CD4-positive, alpha-beta T cell treated with Interleukin-2 at 100 ng/mL for 4 hours (primary cell): Measurements from ENCODE around the gene AP2A2.

Source experiments
- DNase-seq: peaks from one replicate; pipeline ENCODE4 v3.0.0-alpha.2; 2020; ENCODE audit warnings: low spot score

The AP2A2 gene

DNA sequence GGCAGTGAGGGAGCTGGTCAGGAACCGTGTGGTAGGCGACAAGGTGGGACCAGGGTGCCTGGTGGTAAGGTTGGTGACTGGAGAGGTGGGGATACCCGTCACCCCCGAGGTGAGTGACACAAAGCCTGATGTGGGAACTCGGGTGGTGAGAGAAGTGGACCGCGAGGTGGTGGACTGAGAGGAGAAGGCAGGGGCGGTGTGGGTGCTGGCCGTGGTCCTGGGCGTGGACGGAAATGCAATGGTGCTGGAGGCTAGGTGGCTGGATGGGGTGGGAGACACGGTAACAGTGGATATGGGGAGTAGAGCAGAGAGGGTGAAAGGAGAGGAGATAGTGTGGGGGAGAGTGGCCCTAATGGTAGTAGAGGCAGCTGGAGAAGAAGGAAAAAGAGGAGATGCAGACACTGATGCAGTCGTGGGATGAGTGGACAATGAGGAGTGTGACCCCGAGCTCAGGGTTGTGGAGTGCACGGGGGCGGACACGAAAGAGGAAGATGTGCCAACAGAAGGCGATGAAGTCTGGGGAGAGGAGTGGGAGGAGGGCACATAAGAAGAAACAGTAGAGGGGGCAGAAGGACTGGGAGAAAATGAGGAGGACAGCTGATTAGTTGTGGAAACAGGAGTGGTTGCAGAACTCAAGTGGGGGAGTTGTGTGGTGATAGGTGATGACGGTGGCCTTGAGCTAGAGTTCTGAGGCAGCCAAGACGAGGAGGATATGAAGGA is 90.3 kb downstream of the AP2A2 start:
- no peak for DNase-seq

DNA sequence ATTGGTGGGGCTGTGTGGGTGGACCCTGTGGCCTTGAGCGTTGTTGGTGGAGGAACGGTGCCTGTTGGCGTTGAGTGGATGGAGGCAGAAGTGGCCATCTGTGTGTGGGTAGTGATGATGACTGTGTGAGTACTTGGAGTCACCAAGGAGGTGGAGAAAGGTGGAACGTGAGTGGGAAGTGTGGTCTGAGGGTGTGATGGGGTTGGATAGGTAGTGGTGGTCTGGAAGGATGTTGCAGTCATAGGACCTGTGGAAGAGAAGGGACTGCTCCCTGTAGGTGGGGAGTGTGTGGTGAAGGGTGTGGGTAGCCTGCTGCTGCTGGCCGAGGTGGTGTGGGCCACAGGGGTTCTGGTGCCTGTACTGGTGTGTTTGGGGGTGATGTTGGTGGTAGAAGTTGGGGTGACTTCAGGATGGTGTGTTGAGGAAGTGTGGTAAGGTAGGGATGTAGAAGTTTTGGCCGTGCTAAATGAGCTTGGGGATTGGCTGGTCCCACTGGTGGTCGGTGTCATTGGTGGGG is 91.0 kb downstream of the AP2A2 start:
- DNase-seq: peak; percentile 3

DNA sequence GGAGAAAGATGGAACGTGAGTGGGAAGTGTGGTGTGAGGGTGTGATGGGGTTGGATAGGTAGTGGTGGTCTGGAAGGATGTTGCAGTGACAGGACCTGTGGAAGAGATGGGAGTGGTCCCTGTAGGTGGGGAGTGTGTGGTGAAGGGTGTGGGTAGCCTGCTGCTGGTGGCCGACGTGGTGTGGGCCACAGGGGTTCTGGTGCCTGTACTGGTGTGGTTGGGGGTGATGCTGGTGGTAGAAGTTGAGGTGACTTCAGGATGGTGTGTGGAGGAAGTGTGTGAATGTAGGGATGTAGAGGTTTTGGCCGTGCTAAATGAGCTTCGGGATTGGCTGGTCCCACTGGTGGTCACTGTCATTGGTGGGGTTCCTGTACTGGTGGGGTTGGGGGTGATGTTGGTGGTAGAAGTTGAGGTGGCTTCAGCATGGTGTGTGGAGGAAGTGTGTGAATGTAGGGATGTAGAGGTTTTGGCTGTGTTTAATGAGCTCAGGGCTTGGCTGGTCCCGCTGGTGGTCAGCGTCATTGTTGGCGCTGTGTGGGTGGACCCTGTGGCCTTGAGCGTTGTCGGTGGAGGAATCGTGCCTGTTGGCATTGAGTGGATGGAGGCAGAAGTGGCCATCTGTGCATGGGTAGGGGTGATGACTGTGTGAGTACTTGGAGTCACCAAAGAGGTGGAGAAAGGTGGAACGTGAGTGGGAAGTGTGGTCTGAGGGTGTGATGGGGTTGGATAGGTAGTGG is 91.8 kb downstream of the AP2A2 start:
- DNase-seq: peak; percentile 5

DNA sequence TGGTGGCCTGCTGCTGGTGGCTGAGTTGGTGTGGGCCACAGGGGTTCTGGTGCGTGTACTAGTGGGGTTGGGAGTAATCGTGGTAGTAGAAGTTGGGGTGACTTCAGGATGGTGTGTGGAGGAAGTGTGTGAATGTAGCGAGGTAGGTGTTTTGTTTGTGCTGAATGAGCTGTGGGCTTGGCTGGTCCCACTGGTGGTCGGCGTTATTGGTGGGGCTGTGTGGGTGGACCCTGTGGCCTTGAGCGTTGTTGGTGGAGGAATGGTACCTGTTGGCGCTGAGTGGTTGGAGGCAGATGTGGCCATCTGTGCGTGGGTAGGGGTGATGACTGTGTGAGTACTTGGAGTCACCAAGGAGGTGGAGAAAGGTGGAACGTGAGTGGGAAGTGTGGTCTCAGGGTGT is 92.4 kb downstream of the AP2A2 start:
- no peak for DNase-seq

DNA sequence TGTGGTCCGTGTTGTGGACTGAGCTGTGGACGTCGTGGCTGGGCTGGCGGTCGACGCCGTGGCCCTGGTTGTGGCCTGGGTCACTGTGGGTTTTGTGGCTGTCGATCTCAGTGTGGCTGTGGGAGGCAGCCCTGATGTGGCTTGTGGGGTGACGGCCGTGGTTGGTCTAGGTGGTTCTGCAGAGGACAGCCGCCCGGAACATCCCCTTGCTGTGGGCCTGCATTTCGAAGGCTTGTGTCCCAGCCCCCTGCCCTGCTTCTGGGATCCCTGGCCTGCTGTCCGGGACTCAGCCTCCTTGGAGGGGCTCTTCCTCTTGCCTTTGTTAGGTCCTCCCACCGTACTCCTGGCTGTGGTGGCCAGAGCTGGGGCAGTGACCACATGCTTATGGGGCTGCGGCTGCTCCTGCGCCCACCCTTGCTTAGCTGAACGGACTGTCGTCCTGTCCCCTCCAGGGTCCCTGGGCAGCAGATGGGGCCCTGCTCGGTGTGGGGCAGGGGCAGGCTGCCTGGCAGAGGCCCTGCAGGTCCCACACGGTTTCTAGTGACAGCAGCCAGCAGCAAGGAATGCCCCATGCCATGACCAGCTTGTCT is 93.7 kb downstream of the AP2A2 start:
- DNase-seq: no peak

DNA sequence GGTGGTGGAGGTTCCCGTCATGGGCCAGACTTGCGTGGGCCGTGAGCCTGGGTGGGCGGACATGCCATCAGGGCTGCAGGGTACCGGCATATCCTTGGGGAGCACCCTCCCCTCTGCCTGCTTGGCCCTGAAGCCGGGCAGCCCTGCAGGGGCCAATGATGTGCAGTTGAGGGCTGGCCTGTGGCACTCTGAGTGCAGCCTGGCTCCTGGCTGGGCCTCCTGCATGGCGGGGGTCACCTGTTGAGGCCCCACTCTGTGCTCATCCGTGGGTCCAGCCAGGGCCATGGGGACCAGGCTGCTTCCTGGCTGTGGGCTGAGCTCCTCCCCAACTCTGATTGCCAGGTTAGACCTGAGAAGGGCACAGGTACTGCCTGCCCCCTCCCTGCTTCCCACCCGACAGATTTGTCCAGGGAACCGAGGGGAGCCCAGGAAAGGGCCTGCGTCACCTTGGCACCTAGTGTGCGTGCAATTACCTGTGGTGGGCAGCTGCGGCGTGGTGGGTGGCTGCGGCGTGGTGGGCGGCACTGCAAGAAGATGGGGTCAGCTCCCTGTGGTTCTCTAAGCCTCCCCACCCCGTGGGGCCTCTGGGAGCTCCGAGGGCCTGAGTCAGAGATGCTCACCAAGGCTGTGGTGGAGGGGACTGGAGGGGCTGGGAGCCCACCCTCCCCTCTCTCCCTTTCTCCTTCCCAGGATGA is 94.7 kb downstream of the AP2A2 start:
- DNase-seq: no peak

DNA sequence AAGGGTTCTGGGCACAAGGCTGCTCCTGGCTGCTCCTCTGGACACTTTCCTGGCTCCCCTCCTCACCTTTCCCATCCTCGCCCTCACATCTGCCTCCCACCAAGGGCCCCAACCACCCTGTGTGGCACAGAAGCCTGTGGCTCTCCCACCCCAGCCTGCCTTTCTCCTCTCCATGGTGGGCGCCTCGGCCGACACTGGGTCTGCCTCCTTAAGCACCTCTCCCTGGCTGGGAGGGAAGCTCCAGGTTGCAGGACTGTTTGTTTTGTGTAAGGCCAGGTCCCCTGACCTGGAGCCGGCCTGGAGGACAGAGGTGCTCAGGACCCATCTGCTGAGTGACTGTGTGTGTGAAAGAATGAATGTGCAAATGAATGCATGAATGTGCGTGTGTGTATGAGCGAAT is 96.7 kb downstream of the AP2A2 start:
- DNase-seq: no peak

DNA sequence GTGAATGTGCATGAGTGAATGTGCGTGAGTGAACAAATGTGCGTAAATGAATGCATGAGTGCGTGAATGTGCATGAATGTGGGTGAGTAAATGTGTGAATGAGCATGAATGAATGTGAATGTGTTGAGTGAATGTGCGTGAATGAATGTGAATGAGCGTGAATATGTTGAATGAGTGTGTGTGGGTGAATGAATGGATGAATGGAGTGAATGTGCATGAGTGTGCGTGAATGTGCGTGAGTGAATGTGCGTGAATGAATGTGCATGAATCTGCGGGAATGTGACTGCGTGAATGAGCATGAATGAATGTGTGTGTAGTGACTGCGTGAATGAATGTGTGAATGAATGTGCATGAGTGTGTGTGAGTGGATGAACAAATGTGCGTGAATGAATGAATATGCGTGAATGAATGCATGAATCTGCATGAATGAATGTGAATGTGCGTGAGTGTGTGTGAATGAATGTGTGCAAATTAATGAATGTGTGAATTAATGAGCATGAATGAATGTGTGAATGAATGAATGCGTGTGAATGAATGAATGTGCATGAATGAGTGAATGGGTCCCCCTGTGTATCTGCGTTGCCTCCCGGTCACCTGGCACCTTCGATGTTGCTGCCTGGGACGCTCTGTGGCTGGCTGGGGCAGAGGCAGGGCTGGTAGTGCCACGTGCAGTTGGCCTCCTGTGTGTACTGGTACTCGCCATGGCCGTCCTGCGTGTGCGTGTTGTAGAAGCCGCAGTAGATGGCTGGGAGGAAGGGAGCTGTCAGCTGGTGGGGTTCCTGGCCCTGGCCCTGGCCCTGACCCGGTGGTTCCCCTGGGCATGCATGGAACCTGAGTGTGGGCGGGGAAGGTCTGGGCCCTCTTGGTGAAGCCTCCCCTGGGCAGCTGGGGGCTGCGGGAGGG is 97.5 kb downstream of the AP2A2 start:
- no peak for DNase-seq

DNA sequence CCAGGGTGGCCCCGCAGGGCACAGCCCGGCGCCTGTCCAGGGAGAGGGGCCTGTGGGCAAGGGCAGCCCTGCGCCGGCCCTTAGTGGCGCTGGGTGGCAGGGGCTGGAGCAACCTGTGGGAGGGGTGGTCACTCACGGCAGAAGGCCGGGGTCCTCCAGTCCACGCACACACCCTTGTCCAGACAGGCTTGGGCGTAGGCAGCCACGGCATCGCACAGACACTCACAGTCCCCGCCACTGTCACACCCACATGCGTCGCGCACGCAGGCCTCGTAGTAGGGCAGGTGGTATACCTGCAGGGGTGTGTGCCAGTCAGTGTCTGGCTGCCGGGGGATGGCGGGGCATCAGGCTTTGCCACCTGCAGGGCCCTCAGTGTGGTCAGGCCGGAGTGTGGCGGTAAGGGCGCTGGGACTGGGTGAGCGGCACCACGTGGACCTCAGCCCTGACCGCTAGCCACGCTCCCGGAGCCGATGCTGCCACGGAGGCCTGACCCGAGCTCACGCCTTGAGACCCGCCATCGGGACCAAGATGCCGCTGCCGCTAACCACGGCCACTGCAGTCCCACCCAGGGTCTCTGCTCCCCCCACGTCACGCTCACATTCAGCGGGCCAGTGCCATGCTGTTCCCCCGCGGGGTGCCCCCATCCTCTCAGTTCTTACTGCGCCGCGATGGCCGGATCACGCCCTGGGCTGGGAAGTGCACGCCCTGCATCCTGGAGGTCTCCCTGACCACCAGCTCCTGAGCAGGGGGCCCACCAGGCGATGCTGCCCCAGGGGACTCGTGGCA is 98.3 kb downstream of the AP2A2 start:
- no peak for DNase-seq

DNA sequence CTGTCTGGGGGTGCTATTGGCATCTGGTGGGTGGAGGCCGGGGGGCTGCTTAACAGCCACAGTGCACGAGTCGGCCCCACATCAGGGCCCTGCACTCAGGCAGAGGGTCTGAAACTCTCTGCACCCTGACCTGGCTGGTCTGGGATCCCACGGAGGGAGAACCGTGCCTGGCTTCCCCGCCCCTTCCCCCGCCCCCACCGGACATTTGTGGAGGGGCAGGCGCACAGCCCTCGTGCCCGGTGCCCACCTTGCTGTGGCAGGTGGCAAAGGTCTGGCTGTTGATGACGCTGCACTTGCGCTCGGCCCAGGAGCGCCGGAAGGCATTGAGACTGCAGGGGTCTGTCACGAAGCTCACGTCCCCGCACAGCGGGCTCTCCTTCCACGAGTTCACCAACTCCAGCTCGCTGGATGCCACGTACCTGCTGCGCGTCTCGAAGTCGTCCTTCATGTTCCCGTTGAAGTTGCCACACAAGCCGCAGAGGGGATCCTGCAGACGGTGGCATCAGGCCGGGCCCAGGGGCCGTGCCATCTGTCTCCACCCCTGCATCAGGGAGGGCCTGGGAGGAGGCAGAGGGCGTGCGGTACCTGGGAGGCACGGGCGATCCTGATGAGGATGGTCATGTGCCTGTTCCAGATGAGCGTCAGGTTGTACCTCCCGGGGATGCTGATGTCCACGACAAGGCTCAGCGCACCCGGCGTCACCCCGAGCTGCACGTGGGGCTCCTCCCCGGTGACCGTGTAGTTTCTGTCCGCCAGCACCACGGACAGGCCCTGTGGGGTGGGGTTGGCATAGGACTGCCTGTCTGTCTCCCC is 99.1 kb downstream of the AP2A2 start:
- DNase-seq: no peak

DNA sequence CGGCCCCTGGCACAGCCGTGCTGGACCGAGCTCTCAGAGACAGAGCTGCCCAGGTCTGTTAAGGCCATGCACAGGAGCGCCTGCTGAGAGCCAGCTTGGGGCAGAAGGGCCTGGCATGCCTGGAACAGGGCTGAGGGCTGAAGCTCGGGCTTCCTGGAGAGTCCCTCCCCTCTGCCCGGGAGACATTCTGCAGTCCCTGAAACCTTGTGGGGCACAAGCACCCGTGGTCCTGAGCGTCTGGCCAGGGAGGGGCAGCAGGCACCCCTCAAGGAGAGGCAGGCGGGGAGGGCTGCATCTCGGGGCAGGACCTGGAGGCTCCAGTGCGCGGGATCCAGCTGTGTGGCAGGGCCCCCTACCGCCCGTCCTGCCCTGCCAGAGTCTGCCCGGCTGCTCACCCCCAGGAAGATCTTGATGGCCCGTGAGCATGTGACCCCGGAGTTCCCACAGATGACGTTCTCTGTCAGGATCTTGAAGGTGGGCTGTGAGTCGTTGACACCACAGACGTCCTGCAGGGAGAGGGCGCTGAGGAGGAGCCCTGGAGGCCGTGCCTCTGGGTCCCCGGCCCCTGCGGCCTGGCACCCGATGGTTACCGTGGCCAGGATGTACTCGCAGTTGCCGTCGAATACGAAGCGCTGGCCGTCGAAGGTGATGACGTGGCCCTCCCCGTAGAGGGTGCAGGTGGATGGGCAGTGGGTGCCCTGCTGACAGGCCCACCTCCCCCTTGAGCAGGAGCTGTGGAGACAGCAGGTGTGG is 99.9 kb downstream of the AP2A2 start:
- DNase-seq: no peak

DNA sequence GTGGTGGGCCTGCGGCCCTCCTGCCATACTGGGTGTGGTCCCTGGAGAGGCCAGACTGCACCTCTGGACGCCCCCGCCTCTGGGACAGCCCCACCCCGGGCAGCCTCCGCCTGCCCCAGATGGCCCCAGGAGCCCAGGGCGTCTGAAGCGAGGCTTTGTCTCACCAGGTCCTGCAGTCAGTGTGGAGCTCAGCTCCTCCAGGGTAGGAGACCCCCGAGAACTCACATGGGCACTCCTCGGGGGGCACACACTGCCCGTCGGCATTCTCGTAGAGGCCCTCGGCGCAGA is 100.4 kb downstream of the AP2A2 start:
- no peak for DNase-seq

DNA sequence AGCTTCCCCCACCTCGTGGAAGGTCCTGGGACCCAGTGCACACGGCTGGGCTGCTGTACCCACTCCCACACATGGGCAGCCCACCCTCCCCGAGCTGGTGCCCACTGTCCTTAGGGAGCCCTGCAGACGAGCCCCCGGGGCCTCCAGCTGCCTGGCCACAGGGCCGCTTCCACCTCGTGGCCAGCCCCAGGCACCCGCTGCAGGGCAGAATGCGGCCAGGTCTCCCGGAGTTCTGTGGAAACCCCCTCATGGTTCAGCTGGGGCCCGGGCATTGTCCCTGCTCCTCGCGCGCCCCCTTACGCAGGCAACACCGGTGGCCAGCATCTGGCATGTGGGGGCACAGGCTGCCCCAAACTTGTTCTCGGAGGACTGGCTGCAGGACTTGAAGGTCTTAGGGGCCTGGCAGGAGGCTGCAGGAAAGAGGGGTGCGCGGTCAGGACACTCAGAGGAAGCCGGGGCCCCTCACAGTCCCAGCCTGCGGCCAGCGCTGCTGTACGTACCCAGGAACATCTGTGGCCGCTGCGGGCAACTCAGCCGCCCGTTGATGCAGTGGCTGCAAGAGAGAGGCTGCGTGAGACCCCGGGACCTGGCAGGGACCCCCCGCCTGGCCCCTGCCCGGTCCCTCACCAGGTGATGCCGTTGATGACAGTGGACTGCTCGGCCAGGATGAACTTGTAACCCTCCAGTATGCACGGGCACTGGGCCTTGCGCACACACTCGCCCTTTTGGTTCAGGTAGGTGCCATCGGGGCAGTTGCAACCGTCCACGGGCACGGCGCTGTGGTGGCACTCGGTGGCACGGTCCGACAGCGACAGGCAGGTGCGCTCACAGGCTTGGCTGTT is 101.2 kb downstream of the AP2A2 start:
- no peak for DNase-seq

DNA sequence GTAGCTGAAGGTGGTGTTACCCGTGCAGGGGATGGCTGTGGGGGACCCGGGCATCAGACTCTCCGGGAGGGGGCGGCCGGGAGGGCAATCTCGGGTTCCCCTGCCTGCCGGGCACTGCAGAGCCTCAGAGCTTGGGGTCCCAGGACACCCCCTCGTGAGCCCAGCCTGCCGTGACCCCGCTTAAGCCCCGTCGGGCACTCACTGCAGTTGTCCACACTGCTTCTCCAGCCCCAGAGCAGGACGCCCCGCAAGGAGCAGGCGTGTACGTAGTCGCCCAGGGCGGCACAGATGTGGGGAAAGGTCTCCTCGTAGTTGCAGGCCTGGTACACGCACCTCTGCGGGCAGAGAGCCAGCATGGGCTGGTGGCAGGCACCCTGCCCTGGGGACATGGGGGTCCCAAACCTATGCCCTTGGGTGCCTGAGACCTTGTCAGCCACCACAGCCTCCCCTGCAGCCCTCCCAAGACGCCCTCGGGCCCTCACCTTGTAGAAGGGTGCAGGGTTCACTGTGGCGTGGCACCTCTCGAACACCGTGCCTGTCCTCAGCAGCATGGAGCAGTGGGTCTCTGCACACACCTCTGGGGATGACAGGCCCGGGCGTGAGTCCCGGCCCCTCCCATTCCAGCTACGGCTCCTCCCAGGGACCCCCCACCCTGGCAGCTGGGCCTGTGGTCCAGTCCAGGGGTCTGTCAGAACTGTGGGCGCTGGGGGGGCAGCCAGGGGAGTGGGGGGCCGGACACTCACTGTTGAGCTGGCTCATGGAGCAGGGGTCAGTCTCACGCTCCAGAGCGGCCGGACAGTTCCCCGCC is 102.0 kb downstream of the AP2A2 start:
- no peak for DNase-seq

DNA sequence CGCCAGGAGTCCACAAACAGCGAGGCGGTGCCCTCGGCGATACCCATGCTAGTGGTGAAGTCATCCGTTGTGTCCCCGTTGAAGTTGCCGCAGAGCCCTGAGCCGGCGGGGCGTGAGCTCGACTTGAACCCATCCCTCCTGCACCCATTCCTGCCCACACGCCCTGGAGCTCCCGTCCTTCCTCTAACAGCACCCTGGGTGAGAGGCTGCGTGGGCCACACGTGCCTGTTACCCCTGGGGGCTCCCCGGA is 102.5 kb downstream of the AP2A2 start:
- no peak for DNase-seq

DNA sequence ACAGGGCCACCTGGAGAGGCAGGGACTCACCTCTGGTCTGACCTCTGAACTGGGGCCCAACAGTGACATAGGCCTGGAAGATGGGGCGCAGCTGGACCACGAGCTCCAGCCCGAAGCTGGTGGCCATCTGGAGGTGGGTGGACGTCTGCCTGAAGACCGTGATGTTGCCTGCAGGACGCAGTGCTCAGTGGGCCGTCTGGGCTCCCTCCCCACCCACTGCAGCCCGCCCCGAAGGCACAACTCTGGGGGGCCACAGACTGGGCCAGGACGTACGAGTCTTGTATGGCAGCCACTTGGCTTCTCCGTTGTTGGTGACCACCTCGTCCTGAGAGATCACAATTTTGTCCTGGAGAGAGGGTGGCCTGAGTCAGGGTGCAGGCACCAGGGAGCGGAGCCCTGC is 102.9 kb downstream of the AP2A2 start:
- no peak for DNase-seq

DNA sequence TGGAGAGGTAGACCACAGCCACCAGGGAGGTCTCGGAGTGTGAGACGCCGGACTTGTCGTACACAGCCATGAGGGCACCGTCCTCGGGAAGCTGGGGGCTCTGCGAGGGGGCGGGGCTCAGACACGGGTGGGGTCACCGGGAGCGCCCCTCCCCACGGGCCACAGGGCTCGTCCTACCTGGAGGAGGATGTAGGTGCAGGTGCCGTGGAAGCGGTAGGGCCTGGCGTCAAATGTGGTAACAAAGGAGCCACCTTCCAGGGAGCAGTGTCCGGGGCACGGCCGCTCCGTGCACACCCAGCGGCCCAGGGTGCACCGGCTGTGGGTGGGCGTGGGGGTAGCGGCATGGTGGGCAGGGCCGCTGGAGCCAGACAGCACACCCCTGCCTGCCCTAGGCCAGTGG is 103.4 kb downstream of the AP2A2 start:
- DNase-seq: no peak

DNA sequence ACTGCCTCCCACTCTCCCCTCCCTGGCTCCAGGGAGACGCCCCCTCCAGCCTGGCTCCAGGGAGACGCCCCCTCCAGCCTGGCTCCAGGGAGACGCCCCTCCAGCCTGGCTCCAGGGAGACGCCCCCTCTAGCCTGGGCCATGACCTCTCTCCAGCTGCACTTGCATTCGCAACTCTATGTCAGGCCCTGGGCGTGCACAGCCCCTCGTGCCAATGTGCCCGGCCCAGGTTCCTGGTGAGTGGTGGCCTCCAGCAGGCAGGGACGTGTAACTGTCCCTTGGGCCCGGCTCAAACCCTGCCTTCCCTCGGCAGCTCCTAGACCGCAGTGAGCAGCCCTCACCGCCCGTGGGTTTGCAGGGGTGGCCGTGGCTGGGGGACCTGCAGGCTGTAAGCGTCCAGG is 104.0 kb downstream of the AP2A2 start:
- DNase-seq: no peak
